HepG2 (cell line): ENCODE measurements around the gene TUBGCP4. TPM values are rescaled to one million over a fixed set of nuclear protein-coding genes. Genes with fewer than 3 reads are reported as not detected.
A peak's percentile ranks its signal among the peaks of the same experiment; 100 is the strongest.

Experiments
- KAT2B ChIP-seq: fragments of 150-350 bp; IDR thresholded peaks from 2 replicates; pipeline ENCODE4 v1.6.1; 2014; ENCODE audit warnings: low read depth, low read length, borderline replicate concordance
- KDM5A ChIP-seq: fragments of 200-600 bp; sonication (generic); IDR thresholded peaks from 2 replicates; pipeline ENCODE4 v1.7.0; 2018; ENCODE audit warnings: antibody characterized with exemption, mild to moderate bottlenecking, low read length, borderline replicate concordance
- MED1 ChIP-seq: sonication (generic); formaldehyde crosslinking; IDR thresholded peaks from 2 replicates; pipeline ENCODE4 v1.4.0; 2020; ENCODE audit warnings: missing genetic modification reagents
- MYC ChIP-seq: sonication (generic); formaldehyde crosslinking; IDR thresholded peaks from 2 replicates; pipeline ENCODE4 v1.9.0; 2021; ENCODE audit warnings: missing genetic modification reagents, borderline replicate concordance
- SNAPC2 ChIP-seq: sonication (generic); formaldehyde crosslinking; IDR thresholded peaks from 2 replicates; pipeline ENCODE4 v1.8.1; 2022; ENCODE audit warnings: mild to moderate bottlenecking, missing genetic modification reagents
- ZNF205 ChIP-seq: IDR thresholded peaks from 2 replicates; pipeline ENCODE4 v1.6.1; 2018; ENCODE audit warnings: missing biosample characterization, missing genetic modification reagents
- ZNF431 ChIP-seq: sonication (generic); formaldehyde crosslinking; IDR thresholded peaks from 2 replicates; pipeline ENCODE4 v1.9.0; 2022; ENCODE audit warnings: missing genetic modification reagents, low read depth, mild to moderate bottlenecking, borderline replicate concordance
- ZNF75D ChIP-seq: sonication (generic); formaldehyde crosslinking; IDR thresholded peaks from 2 replicates; pipeline ENCODE4 v1.8.1; 2023; ENCODE audit warnings: missing genetic modification reagents, mild to moderate bottlenecking, borderline replicate concordance
- polyA plus RNA-seq, 8 experiments: library from polyadenylated mRNA; depleted of rRNA in 3 of 8; stranded (reverse) in 7 of 8; unstranded in 1 of 8; fragments of >200 nt; fragmentation: Illumina TruSeq in 4 of 8; extraction: Trizol in 4 of 8; gene quantifications; 2 replicates each; pipeline versions ENCODE4 v1.2.1 to v1.2.3, GENCODE V29; 2011 to 2016; ENCODE audit warnings: low read depth in 4 of 8, missing spikeins in 1 of 8, mixed read lengths in 1 of 8; ENCODE audit not compliant: insufficient read depth in 1 of 8
- total RNA-seq, 5 experiments: library from RNA; depleted of rRNA; stranded (reverse); fragments of >200 nt; fragmentation: Illumina TruSeq; extraction: Trizol; gene quantifications; 2 replicates each; pipeline ENCODE4 v1.2.3, GENCODE V29; 2016; ENCODE audit warnings: low read depth in 1 of 5
- TF ChIP-seq, protein P1 (sequence below): sonication (generic); formaldehyde crosslinking; IDR thresholded peaks from 2 replicates; pipeline ENCODE4 v1.4.0; 2020; ENCODE audit warnings: low read depth, missing genetic modification reagents
- TF ChIP-seq, protein P2 (sequence below): sonication (generic); formaldehyde crosslinking; IDR thresholded peaks from 2 replicates; pipeline ENCODE4 v1.9.0; 2021; ENCODE audit warnings: missing genetic modification reagents, mild to moderate bottlenecking, borderline replicate concordance

Gene TUBGCP4
- total and polyA plus RNA-seq, 2 of the 13 experiments (the other 11 are each of a cell fraction or from before 2014, with no cell fraction given) = 15.0 to 20.5 TPM

DNA sequence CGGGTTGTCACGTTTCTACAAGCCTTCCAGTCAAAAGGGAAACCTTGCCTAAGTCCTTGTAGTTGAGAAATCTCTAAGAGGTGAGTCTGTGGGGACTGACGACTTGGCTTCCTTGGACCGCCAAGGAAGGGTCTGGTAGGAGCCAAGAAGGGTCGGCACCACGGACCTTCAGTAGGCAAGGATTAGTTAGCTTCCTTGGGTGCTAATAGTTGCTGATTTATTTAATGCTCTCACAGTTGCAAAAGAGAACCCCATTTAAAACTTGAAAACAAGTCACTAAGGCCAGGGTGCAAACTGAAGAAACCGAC is 40.2 kb upstream of the TUBGCP4 start (continued):
- 0 out of 2 replicates have a peak, but pooled peaks have one; percentile 3 for TF ChIP-seq SNAPC2 (CRISPR knock-in tag)
- TF ChIP-seq, protein P1, sequence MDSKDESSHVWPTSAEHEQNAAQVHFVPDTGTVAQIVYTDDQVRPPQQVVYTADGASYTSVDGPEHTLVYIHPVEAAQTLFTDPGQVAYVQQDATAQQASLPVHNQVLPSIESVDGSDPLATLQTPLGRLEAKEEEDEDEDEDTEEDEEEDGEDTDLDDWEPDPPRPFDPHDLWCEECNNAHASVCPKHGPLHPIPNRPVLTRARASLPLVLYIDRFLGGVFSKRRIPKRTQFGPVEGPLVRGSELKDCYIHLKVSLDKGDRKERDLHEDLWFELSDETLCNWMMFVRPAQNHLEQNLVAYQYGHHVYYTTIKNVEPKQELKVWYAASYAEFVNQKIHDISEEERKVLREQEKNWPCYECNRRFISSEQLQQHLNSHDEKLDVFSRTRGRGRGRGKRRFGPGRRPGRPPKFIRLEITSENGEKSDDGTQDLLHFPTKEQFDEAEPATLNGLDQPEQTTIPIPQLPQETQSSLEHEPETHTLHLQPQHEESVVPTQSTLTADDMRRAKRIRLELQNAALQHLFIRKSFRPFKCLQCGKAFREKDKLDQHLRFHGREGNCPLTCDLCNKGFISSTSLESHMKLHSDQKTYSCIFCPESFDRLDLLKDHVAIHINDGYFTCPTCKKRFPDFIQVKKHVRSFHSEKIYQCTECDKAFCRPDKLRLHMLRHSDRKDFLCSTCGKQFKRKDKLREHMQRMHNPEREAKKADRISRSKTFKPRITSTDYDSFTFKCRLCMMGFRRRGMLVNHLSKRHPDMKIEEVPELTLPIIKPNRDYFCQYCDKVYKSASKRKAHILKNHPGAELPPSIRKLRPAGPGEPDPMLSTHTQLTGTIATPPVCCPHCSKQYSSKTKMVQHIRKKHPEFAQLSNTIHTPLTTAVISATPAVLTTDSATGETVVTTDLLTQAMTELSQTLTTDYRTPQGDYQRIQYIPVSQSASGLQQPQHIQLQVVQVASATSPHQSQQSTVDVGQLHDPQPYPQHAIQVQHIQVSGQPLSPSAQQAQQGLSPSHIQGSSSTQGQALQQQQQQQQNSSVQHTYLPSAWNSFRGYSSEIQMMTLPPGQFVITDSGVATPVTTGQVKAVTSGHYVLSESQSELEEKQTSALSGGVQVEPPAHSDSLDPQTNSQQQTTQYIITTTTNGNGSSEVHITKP (CRISPR knock-in tag) = no peak; the same call in 1 of the 2 replicates
- no peak for TF ChIP-seq MYC (CRISPR knock-in tag)
- TF ChIP-seq KAT2B = no peak
- no peak for TF ChIP-seq ZNF75D (CRISPR knock-in tag)
- TF ChIP-seq, protein P2, sequence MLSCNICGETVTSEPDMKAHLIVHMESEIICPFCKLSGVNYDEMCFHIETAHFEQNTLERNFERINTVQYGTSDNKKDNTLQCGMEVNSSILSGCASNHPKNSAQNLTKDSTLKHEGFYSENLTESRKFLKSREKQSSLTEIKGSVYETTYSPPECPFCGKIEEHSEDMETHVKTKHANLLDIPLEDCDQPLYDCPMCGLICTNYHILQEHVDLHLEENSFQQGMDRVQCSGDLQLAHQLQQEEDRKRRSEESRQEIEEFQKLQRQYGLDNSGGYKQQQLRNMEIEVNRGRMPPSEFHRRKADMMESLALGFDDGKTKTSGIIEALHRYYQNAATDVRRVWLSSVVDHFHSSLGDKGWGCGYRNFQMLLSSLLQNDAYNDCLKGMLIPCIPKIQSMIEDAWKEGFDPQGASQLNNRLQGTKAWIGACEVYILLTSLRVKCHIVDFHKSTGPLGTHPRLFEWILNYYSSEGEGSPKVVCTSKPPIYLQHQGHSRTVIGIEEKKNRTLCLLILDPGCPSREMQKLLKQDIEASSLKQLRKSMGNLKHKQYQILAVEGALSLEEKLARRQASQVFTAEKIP (CRISPR knock-in tag) = no peak
- 0 out of 2 replicates have a peak, but pooled peaks have one; percentile 8 for TF ChIP-seq ZNF205
- no peak for TF ChIP-seq KDM5A
- no peak for TF ChIP-seq ZNF431 (CRISPR knock-in tag)
- TF ChIP-seq MED1 (CRISPR knock-in tag) = 0 out of 2 replicates have a peak, but pooled peaks have one; percentile 15
